Stomach (tissue), 9 donors: ENCODE results near the gene ZKSCAN3. TPM values are rescaled to one million over a fixed set of nuclear protein-coding genes. Genes with fewer than 3 reads are reported as not detected.
"Not testable (repeated sequence)": the region's sequence is repeated elsewhere in the genome, so short reads cannot be mapped to it uniquely, and the experiment has no call there.

Experiments used
- DNase-seq, 2 donors: peaks; one replicate each; pipeline versions ENCODE4 v3.0.0 to v3.0.0-alpha.2; 2013 to 2019
- H3K27ac ChIP-seq, 5 donors: fragments of 200-600 bp in 4 of 5; sonication (generic) in 4 of 5; one replicate each; pipeline ENCODE4 v1.5.1; 2013 to 2019; ENCODE audit warnings: mild to moderate bottlenecking in 1 of 5, moderate library complexity in 1 of 5
- H3K27me3 ChIP-seq, 3 donors: fragments of 200-600 bp; sonication (generic); one replicate each; pipeline ENCODE4 v1.5.1; 2017 to 2019; ENCODE audit warnings: mixed run types in 1 of 3
- H3K36me3 ChIP-seq, 4 donors: fragments of 200-600 bp; sonication (generic); 1 replicate in 3 of 4; 2 replicates in 1 of 4; pipeline ENCODE4 v1.5.1; 2016 to 2019
- H3K4me1 ChIP-seq, 4 donors: fragments of 200-600 bp; sonication (generic); one replicate each; pipeline ENCODE4 v1.5.1; 2016 to 2019
- H3K4me3 ChIP-seq, 4 donors: fragments of 200-600 bp; sonication (generic) in 3 of 4; one replicate each; pipeline ENCODE4 v1.5.1; 2016 to 2019; ENCODE audit warnings: mild to moderate bottlenecking in 1 of 4
- H3K9me3 ChIP-seq, 4 donors: fragments of 200-600 bp; sonication (generic); one replicate each; pipeline ENCODE4 v1.5.1; 2016 to 2019
- CTCF ChIP-seq, 7 experiments: fragments of 450-650 bp in 4 of 7; fragments of 200-600 bp in 3 of 7; sonication (generic) in 3 of 7; IDR thresholded peaks; one replicate each; pipeline ENCODE4 v1.5.1; 2016 to 2019; ENCODE audit warnings: antibody characterized with exemption in 7 of 7, control low read depth in 2 of 7, mild to moderate bottlenecking in 1 of 7
- EP300 ChIP-seq: sonication (generic); formaldehyde crosslinking; IDR thresholded peaks from one replicate; pipeline ENCODE4 v1.6.1; 2017; ENCODE audit warnings: antibody characterized with exemption
- POLR2A ChIP-seq, 4 donors: fragments of 450-650 bp; IDR thresholded peaks; one replicate each; pipeline ENCODE4 v1.6.1; 2016; ENCODE audit warnings: antibody characterized with exemption in 4 of 4, control low read depth in 2 of 4, mild to moderate bottlenecking in 1 of 4, moderate library complexity in 1 of 4
- POLR2AphosphoS5 ChIP-seq, 3 donors: sonication (generic); formaldehyde crosslinking; IDR thresholded peaks; one replicate each; pipeline ENCODE4 v1.6.1; 2016; ENCODE audit warnings: antibody characterized with exemption in 3 of 3
- WGBS, 5 donors: extraction: QIAGEN DNeasy Blood & Tissue Kit in 3 of 5; methylation state at CpG; one replicate each; pipeline versions ENCODE4 v1.1.5 to v1.1.7; 2013 to 2018; 5-methylcytosine and 5-hydroxymethylcytosine counted together
- intact Hi-C: fragments of 100-400 bp; cut with DNase I; formaldehyde crosslinking; loops from one replicate; pipeline ENCODE4 v1.15.1; 2023; ENCODE audit warnings: low total_unique reads
- polyA plus RNA-seq, 3 donors: library from polyadenylated mRNA; stranded (reverse); fragments of 200-250 nt; gene quantifications; one replicate each; pipeline ENCODE4 v1.2.3, GENCODE V29; 2013
- total RNA-seq, 5 donors: library from RNA; depleted of rRNA; stranded (reverse); fragments of >200 nt; gene quantifications; one replicate each; pipeline versions ENCODE4 v1.1.0 to v1.2.3, GENCODE V29; 2014 to 2016
- donor health status: healthy with polysubstance abuse.
- donor health status: Bipolar disorder and iron deficiency.
- donor health status: healthy.

The ZKSCAN3 gene
- total and polyA plus RNA-seq, 8 donors: 0.61 to 31.2 (median 3.2) TPM

GRCh38 chr6:28356666-28357020 is 6.9 kb downstream of the ZKSCAN3 start:
- TF ChIP-seq EP300 (no peak), POLR2AphosphoS5 (IDR thresholded peaks at IDR 0.05) (no peak)
- Histone ChIP-seq H3K9me3 (no peaks in the 10 kb centered on the region), H3K4me3 (peak overlapping the region in 1 of 4 donors; percentile 59), H3K27ac (peak overlapping the region; percentile 11 to 92 (median 87)), H3K27me3 (no peaks in the 10 kb centered on the region), H3K4me1 (peaks cover 25 to 56% (median 39%) of the 10 kb centered on the region in 4 donors), H3K36me3 (peaks cover 0 to 25% (median 20%) of the 10 kb centered on the region in 4 donors)
- WGBS, 5 donors: 62 to 80% (median 72%) methylated on average over 5 to 7 of the region's 7 CpGs
- no peak for DNase-seq
- intact Hi-C loops: no loop called here

- H3K4me1 ChIP-seq: peaks cover 25 to 52% (median 37%) of the 10 kb centered on the region in 4 donors
- H3K27ac ChIP-seq: peak overlapping the region in 3 of 5 donors; percentile 77 to 92 (median 89)
- no peak for DNase-seq
- H3K27me3 ChIP-seq: no peaks in the 10 kb centered on the region
- 44 to 67% (median 52%) methylated on average over 5 to 6 of the region's 6 CpGs for WGBS, 5 donors
- peaks cover 0 to 29% (median 22%) of the 10 kb centered on the region in 4 donors for H3K36me3 ChIP-seq
- intact Hi-C loops: no loop called here
- TF ChIP-seq POLR2AphosphoS5 (IDR thresholded peaks at IDR 0.05): peak in 1 of 3 donors; percentile 22
- no peak for TF ChIP-seq CTCF (IDR thresholded peaks at IDR 0.05)
- no peak overlapping the region for H3K4me3 ChIP-seq
- no peaks in the 10 kb centered on the region for H3K9me3 ChIP-seq
These were observed 7.3 kb downstream of the ZKSCAN3 start for GRCh38 chr6:28357036-28357435.

DNA sequence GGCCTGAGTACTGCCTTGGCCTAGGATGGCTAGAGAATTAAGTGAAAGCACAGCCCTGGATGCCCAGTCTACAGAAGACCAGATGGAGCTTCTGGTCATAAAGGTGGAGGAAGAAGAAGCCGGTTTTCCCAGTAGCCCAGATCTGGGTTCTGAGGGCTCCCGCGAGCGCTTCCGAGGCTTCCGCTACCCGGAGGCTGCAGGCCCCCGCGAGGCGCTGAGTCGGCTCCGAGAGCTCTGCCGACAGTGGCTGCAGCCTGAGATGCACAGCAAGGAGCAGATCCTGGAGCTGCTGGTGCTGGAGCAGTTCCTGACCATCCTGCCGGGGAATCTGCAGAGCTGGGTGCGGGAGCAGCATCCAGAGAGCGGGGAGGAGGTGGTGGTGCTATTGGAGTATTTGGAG is 9.8 kb downstream of the ZKSCAN3 start:
- H3K36me3 ChIP-seq: peaks cover 0 to 54% (median 44%) of the 10 kb centered on the region in 4 donors
- H3K4me3 ChIP-seq: not testable (repeated sequence)

GRCh38 chr6:28360961-28361360 is 11.2 kb downstream of the ZKSCAN3 start:
- intact Hi-C loops: no loop called here
- H3K27ac ChIP-seq: no peak overlapping the region
- H3K4me1 ChIP-seq: peaks cover 10 to 14% (median 14%) of the 10 kb centered on the region in 4 donors
- 75 to 95% (median 84%) methylated on average over 2 of the region's 2 CpGs for WGBS, 5 donors
- no peak overlapping the region for H3K4me3 ChIP-seq
- no peak for DNase-seq
- H3K36me3 ChIP-seq: peaks cover 13 to 68% (median 58%) of the 10 kb centered on the region in 4 donors
- H3K27me3 ChIP-seq: no peaks in the 10 kb centered on the region
- H3K9me3 ChIP-seq: no peaks in the 10 kb centered on the region
- TF ChIP-seq CTCF (IDR thresholded peaks at IDR 0.05): no peak
- no peak for TF ChIP-seq POLR2AphosphoS5 (IDR thresholded peaks at IDR 0.05)
- no peak for TF ChIP-seq EP300
- no peak for TF ChIP-seq POLR2A (IDR thresholded peaks at IDR 0.05)

More for the DNA sequence above, 9.8 kb downstream of the ZKSCAN3 start:
- H3K9me3 ChIP-seq, H3K27ac ChIP-seq, H3K27me3 ChIP-seq, DNase-seq, intact Hi-C loops: not testable (repeated sequence)
- 93 to 97% (median 97%) methylated on average over 9 to 14 of the region's 16 CpGs for WGBS, 5 donors
- H3K4me1 ChIP-seq: peaks cover 21 to 28% (median 25%) of the 10 kb centered on the region in 4 donors

DNA sequence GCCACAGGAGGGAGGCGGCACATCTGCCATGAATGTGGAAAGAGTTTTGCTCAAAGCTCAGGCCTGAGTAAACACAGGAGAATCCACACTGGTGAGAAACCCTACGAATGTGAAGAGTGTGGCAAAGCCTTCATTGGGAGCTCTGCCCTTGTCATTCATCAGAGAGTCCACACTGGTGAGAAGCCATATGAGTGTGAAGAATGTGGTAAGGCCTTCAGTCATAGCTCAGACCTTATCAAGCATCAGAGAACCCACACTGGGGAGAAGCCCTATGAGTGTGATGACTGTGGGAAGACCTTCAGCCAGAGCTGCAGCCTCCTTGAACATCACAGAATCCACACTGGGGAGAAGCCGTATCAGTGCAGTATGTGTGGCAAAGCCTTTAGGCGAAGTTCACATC is 15.8 kb downstream of the ZKSCAN3 start:
- H3K4me3 ChIP-seq, H3K27ac ChIP-seq, intact Hi-C loops, DNase-seq, H3K4me1 ChIP-seq, H3K27me3 ChIP-seq, H3K9me3 ChIP-seq: not testable (repeated sequence)
- WGBS, 5 donors: 87 to 97% (median 94%) methylated on average over 4 of the region's 4 CpGs
- H3K36me3 ChIP-seq: peaks cover 15 to 83% (median 58%) of the 10 kb centered on the region in 4 donors

- no peaks in the 10 kb centered on the region for H3K27me3 ChIP-seq
- DNase-seq: no peak
- WGBS, 5 donors: 86 to 95% (median 90%) methylated on average over 4 of the region's 4 CpGs
- TF ChIP-seq POLR2AphosphoS5 (IDR thresholded peaks at IDR 0.05) (no peak), EP300 (no peak), CTCF (IDR thresholded peaks at IDR 0.05) (no peak), POLR2A (IDR thresholded peaks at IDR 0.05) (no peak)
- intact Hi-C loops: no loop called here
- H3K27ac ChIP-seq: no peak overlapping the region
- no peaks in the 10 kb centered on the region for H3K4me1 ChIP-seq
- H3K36me3 ChIP-seq: peaks cover 15 to 54% (median 37%) of the 10 kb centered on the region in 4 donors
- no peaks in the 10 kb centered on the region for H3K9me3 ChIP-seq
- H3K4me3 ChIP-seq: no peak overlapping the region
These were observed 18.8 kb downstream of the ZKSCAN3 start for GRCh38 chr6:28368522-28368921.
